Astrocyte (in vitro differentiated cells and primary cell): ENCODE measurements around the gene HOXC9. TPM values are rescaled to one million over a fixed set of nuclear protein-coding genes. Genes with fewer than 3 reads are reported as not detected.
A peak's percentile ranks its signal among the peaks of the same experiment; 100 is the strongest.

Experiments
- DNase-seq: peaks from one replicate; pipeline ENCODE4 v3.0.0-alpha.2; 2010; ENCODE audit warnings: low read depth
- FAIRE-seq: peaks from 2 replicates; lab custom pipeline; 2011; peaks lifted over from hg19 to GRCh38; lab: Jason Lieb, UNC
- H2AFZ ChIP-seq: 2 replicates; pipeline ENCODE4 v1.6.0; 2012; ENCODE audit warnings: low read depth, low read length, inconsistent platforms
- H3K27ac ChIP-seq: 2 replicates; pipeline ENCODE4 v1.5.1; 2011; ENCODE audit warnings: low read depth, low read length, inconsistent platforms
- H3K27me3 ChIP-seq: 2 replicates; pipeline ENCODE4 v1.6.0; 2011; ENCODE audit warnings: low read length, inconsistent platforms; ENCODE audit not compliant: insufficient read depth
- H3K36me3 ChIP-seq: 2 replicates; pipeline ENCODE4 v1.5.1; 2011; ENCODE audit warnings: low read length, inconsistent platforms; ENCODE audit not compliant: insufficient read depth
- H3K4me1 ChIP-seq: 2 replicates; pipeline ENCODE4 v1.5.1; 2011; ENCODE audit warnings: low read length, inconsistent platforms; ENCODE audit not compliant: insufficient read depth
- H3K4me2 ChIP-seq: 2 replicates; pipeline ENCODE4 v1.6.0; 2012; ENCODE audit warnings: low read length, inconsistent platforms
- H3K4me3 ChIP-seq: 2 replicates; pipeline ENCODE4 v1.5.1; 2011; ENCODE audit warnings: low read depth, mild to moderate bottlenecking, low read length, inconsistent platforms; ENCODE audit not compliant: insufficient read depth
- H3K79me2 ChIP-seq: 2 replicates; pipeline ENCODE4 v1.6.0; 2012; ENCODE audit warnings: mild to moderate bottlenecking, low read length, inconsistent platforms; ENCODE audit not compliant: insufficient read depth
- H3K9ac ChIP-seq: 2 replicates; pipeline ENCODE4 v1.6.0; 2012; ENCODE audit warnings: mild to moderate bottlenecking, low read length, inconsistent platforms
- H3K9me3 ChIP-seq: 2 replicates; pipeline ENCODE4 v1.5.1; 2012; ENCODE audit warnings: low read depth, mild to moderate bottlenecking, low read length, inconsistent platforms; ENCODE audit not compliant: insufficient read depth
- H4K20me1 ChIP-seq: 2 replicates; pipeline ENCODE4 v1.6.0; 2012; ENCODE audit warnings: low read length, inconsistent platforms; ENCODE audit not compliant: insufficient read depth
- H3K27ac Mint-ChIP-seq: one replicate; pipeline ENCODE4 v1.8.0; 2021; ENCODE audit warnings: mild to moderate bottlenecking, mixed read lengths; ENCODE audit not compliant: unreplicated experiment
- H3K27me3 Mint-ChIP-seq: one replicate; pipeline ENCODE4 v1.8.0; 2021; ENCODE audit warnings: low read depth, mixed read lengths; ENCODE audit not compliant: unreplicated experiment
- H3K36me3 Mint-ChIP-seq: one replicate; pipeline ENCODE4 v1.8.0; 2021; ENCODE audit warnings: low read depth, mixed read lengths; ENCODE audit not compliant: unreplicated experiment
- H3K4me1 Mint-ChIP-seq: one replicate; pipeline ENCODE4 v1.8.0; 2021; ENCODE audit warnings: low read depth, mixed read lengths; ENCODE audit not compliant: unreplicated experiment
- H3K4me3 Mint-ChIP-seq: one replicate; pipeline ENCODE4 v1.8.0; 2021; ENCODE audit warnings: mild to moderate bottlenecking, moderate library complexity, mixed read lengths; ENCODE audit not compliant: unreplicated experiment
- H3K9me3 Mint-ChIP-seq: one replicate; pipeline ENCODE4 v1.8.0; 2021; ENCODE audit warnings: mild to moderate bottlenecking, mixed read lengths; ENCODE audit not compliant: unreplicated experiment
- EZH2 ChIP-seq: IDR thresholded peaks from 2 replicates; pipeline ENCODE4 v1.6.1; 2012; ENCODE audit warnings: mild to moderate bottlenecking, low read length, inconsistent platforms; ENCODE audit not compliant: insufficient read depth
- total RNA-seq: library from RNA; stranded (reverse); gene quantifications from 2 replicates; pipeline ENCODE4 v1.2.1, GENCODE V29; 2021
- TF ChIP-seq, protein P1 (sequence below): IDR thresholded peaks from 2 replicates; pipeline ENCODE4 v1.5.1; 2011; ENCODE audit warnings: low read depth, mild to moderate bottlenecking, inconsistent platforms, low read length, moderate library complexity; ENCODE audit not compliant: insufficient read depth

HOXC9 gene
- total RNA-seq, 1 donor from 2014 or later, result not detected

DNA sequence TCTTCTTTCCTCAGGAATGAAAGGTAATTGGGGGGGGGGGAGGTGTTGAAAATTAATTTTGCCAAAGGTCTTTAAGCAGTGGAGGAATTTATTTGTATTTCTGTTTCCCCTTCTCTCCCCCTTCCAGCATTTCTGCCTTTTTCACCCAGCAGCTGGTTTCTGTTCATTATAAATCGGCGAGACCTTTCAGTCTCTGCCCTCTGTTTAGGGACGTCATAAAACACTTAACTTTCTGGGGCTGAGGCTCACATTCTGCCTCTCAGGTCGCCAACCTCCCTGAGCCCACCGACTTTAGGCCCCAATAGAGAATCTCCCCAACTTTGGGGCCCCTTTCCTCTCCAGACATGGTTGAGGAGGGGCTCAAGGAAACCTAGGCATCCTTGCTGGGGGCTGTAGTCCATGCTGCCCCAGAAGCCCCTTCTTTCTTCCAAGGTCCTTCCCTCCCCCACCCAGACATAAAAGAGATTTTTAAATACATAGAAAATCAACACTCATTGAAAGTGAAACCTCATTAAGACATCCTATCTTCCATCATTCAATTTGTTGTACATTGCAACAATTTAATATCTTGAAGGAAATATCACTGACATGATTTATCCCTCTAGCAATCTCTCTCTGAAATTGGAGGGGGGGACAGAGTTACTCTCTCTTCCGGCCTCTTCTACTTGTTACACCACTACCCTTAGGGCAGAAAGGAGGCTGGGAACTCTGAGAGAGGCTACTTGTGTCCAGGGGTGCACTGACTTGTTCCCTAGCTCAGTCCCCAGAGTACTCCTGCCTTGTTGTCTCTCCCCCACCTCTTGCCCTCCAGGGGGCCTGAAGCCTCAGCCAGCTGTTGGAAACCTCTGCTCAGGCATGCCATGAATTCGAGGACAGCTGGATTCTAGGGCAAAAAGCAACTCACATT, 25.8 kb downstream of the HOXC9 start:
- H3K79me2 ChIP-seq, result no peaks in the 10 kb centered on the region
- Mint-ChIP-seq H3K4me3 (no peak overlapping the region), H3K27ac (no peak overlapping the region), H3K9me3 (peaks cover 23% of the 10 kb centered on the region), H3K4me1 (no peaks in the 10 kb centered on the region), H3K27me3 (peaks cover 92% of the 10 kb centered on the region), H3K36me3 (peaks cover 4% of the 10 kb centered on the region)
- H2AFZ ChIP-seq, result no peak overlapping the region
- no peaks in the 10 kb centered on the region for H4K20me1 ChIP-seq
- H3K36me3 ChIP-seq, result no peaks in the 10 kb centered on the region
- no peak for FAIRE-seq
- H3K27me3 ChIP-seq, result peaks cover 91% of the 10 kb centered on the region
- H3K4me2 ChIP-seq, result no peak overlapping the region
- peak; percentile 28 for TF ChIP-seq EZH2
- TF ChIP-seq, protein P1, sequence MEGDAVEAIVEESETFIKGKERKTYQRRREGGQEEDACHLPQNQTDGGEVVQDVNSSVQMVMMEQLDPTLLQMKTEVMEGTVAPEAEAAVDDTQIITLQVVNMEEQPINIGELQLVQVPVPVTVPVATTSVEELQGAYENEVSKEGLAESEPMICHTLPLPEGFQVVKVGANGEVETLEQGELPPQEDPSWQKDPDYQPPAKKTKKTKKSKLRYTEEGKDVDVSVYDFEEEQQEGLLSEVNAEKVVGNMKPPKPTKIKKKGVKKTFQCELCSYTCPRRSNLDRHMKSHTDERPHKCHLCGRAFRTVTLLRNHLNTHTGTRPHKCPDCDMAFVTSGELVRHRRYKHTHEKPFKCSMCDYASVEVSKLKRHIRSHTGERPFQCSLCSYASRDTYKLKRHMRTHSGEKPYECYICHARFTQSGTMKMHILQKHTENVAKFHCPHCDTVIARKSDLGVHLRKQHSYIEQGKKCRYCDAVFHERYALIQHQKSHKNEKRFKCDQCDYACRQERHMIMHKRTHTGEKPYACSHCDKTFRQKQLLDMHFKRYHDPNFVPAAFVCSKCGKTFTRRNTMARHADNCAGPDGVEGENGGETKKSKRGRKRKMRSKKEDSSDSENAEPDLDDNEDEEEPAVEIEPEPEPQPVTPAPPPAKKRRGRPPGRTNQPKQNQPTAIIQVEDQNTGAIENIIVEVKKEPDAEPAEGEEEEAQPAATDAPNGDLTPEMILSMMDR, result no peak
- no peak for DNase-seq
- no peak overlapping the region for H3K4me3 ChIP-seq
- H3K4me1 ChIP-seq, result no peaks in the 10 kb centered on the region
- H3K9me3 ChIP-seq, result no peaks in the 10 kb centered on the region
- no peak overlapping the region for H3K27ac ChIP-seq
- H3K9ac ChIP-seq, result no peak overlapping the region

DNA sequence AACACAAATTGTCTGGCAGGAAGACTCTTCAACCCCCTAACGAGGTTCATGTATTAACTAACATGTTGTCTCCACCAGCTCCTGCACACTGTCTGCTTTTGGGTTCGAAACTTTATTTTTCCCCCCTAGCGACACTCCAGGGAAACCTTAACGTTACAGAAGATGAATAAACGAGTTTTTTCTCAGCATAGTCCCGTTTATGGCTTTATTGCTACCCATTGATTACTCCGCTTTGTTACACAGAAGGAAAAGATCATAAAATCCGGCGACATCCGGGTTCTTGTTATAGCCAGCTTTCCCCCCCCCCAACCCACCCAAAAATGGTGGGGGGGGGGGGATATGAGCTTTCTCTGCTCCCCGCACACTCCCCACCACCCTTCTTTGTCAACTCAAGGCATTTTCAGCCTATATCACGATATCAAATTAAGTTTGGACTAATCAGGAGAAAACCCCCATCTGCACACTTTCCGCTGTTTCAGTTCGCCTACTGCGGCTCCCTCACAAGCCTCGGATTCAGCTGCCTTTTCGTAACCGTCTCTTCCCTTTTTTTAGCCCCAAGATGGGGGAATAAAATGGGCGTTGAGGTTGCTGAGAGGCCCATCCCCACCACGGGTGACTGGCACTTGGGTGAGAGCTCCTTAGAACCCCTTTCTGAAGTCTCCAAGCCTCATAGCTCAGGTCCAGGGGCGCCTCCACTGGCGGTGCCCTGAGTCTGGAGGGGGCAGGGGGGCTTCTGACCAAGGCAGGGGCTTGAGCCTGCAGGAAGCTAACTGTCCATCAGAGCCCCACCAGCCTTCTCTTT, 26.9 kb downstream of the HOXC9 start:
- Histone ChIP-seq H3K4me2 (no peak overlapping the region), H3K4me1 (no peaks in the 10 kb centered on the region), H4K20me1 (no peaks in the 10 kb centered on the region), H3K27me3 (peaks cover 92% of the 10 kb centered on the region), H3K79me2 (no peaks in the 10 kb centered on the region), H3K4me3 (no peak overlapping the region), H3K9ac (no peak overlapping the region), H2AFZ (no peak overlapping the region), H3K9me3 (no peaks in the 10 kb centered on the region), H3K36me3 (no peaks in the 10 kb centered on the region), H3K27ac (no peak overlapping the region)
- H3K27ac Mint-ChIP-seq, result no peak overlapping the region
- peaks cover 2% of the 10 kb centered on the region for H3K36me3 Mint-ChIP-seq
- H3K9me3 Mint-ChIP-seq, result peaks cover 20% of the 10 kb centered on the region
- no peak for TF ChIP-seq EZH2
- TF ChIP-seq, protein P1, result no peak
- H3K4me1 Mint-ChIP-seq, result no peaks in the 10 kb centered on the region
- H3K4me3 Mint-ChIP-seq, result no peak overlapping the region
- FAIRE-seq (no peak), DNase-seq (no peak)
- peaks cover 91% of the 10 kb centered on the region for H3K27me3 Mint-ChIP-seq
